Mucosa of gallbladder (tissue), 1 donor: ENCODE results near the gene CCDC14. TPM values are rescaled to one million over a fixed set of nuclear protein-coding genes. Genes with fewer than 3 reads are reported as not detected.
"Not testable (repeated sequence)": the region's sequence is repeated elsewhere in the genome, so short reads cannot be mapped to it uniquely, and the experiment has no call there.

Source experiments
- DNase-seq: peaks from one replicate; pipeline ENCODE4 v3.0.0-alpha.2; 2020; ENCODE audit warnings: low spot score
- total RNA-seq: library from RNA; stranded (reverse); gene quantifications from one replicate; pipeline ENCODE4 v1.2.1, GENCODE V29; 2021
- donor health status: DM: no; HTN: no; CAD: no.

Gene CCDC14
- total RNA-seq, 1 donor from 2014 or later, result 34.8 TPM

- not testable (repeated sequence) for DNase-seq
Observed at GRCh38 chr3:123964793-123965192, 3.8 kb upstream of the CCDC14 start.

GRCh38 chr3:123961508-123961856 lies 453 bp upstream of the CCDC14 start:
- DNase-seq, result no peak

GRCh38 chr3:123953735-123954134 lies 7.3 kb downstream of the CCDC14 start:
- no peak for DNase-seq

GRCh38 chr3:123952844-123953520 lies 8.0 kb downstream of the CCDC14 start:
- no peak for DNase-seq

- no peak for DNase-seq
Observed at GRCh38 chr3:123951522-123952447, 9.2 kb downstream of the CCDC14 start.

- DNase-seq, result no peak
Observed at GRCh38 chr3:123949641-123950040, 11.4 kb downstream of the CCDC14 start.

- DNase-seq, result no peak
Observed at GRCh38 chr3:123948449-123948848, 12.6 kb downstream of the CCDC14 start.

GRCh38 chr3:123947482-123947881 lies 13.5 kb downstream of the CCDC14 start:
- DNase-seq, result no peak

GRCh38 chr3:123941542-123941941 lies 19.5 kb downstream of the CCDC14 start:
- no peak for DNase-seq

- no peak for DNase-seq
Observed at GRCh38 chr3:123941121-123941520, 19.9 kb downstream of the CCDC14 start.

- DNase-seq, result no peak
Observed at GRCh38 chr3:123939706-123940105, 21.3 kb downstream of the CCDC14 start.

- DNase-seq, result no peak
Observed at GRCh38 chr3:123936400-123936799, 24.6 kb downstream of the CCDC14 start.

GRCh38 chr3:123935830-123936229 lies 25.2 kb downstream of the CCDC14 start:
- no peak for DNase-seq

GRCh38 chr3:123934250-123934649 lies 26.8 kb downstream of the CCDC14 start:
- no peak for DNase-seq

GRCh38 chr3:123930445-123930844 lies 30.6 kb downstream of the CCDC14 start:
- DNase-seq, result no peak

- no peak for DNase-seq
Observed at GRCh38 chr3:123929325-123929724, 31.7 kb downstream of the CCDC14 start.

- DNase-seq, result no peak
Observed at GRCh38 chr3:123926396-123926795, 34.6 kb downstream of the CCDC14 start.

- DNase-seq, result no peak
Observed at GRCh38 chr3:123920868-123921267, 40.2 kb downstream of the CCDC14 start.

GRCh38 chr3:123920383-123920782 lies 40.6 kb downstream of the CCDC14 start:
- no peak for DNase-seq

- DNase-seq, result no peak
Observed at GRCh38 chr3:123919353-123919752, 41.7 kb downstream of the CCDC14 start.

- no peak for DNase-seq
Observed at GRCh38 chr3:123914829-123915228, 46.2 kb downstream of the CCDC14 start.

- no peak for DNase-seq
Observed at GRCh38 chr3:123909785-123910184, 51.2 kb downstream of the CCDC14 start.

- no peak for DNase-seq
Observed at GRCh38 chr3:123907720-123908119, 53.3 kb downstream of the CCDC14 start.
